ENCODE data around the gene ZFR2. TPM values are rescaled to one million over a fixed set of nuclear protein-coding genes. Genes with fewer than 3 reads are reported as not detected.

ZFR2 gene
- total and polyA plus RNA-seq, 7 experiments from 2014 or later: 0.22 to 5.5 (median 1.7) TPM

- ChIA-PET POLR2A (no interaction called here), CTCF (no interaction called here)
- no peak overlapping the region for H3K4me3 Mint-ChIP-seq
These were observed 42.7 kb downstream of the ZFR2 start for GRCh38 chr19:3826163-3826562.

GRCh38 chr19:3825286-3825956, 43.4 kb downstream of the ZFR2 start:
- intact Hi-C loops (cut with micrococcal nuclease): no loop called here
- Histone ChIP-seq H3K9me3 (ENCODE audit: control insufficient read depth in 2 of 3, low read length in 3 of 3) (no peaks in the 10 kb centered on the region), H3K36me3 (ENCODE audit: control insufficient read depth in 2 of 3, insufficient read depth in 3 of 3, low read length in 3 of 3) (no peaks in the 10 kb centered on the region), H3K27me3 (ENCODE audit: control insufficient read depth in 2 of 2, insufficient read depth in 2 of 2, low read length in 2 of 2) (no peaks in the 10 kb centered on the region), H3K4me3 (ENCODE audit: low read length) (no peak overlapping the region), H3K27ac (ENCODE audit: low read depth, low read length) (no peak overlapping the region), H3K4me1 (ENCODE audit: control insufficient read depth in 2 of 2, insufficient read depth in 2 of 2, low read length in 2 of 2) (no peaks in the 10 kb centered on the region)
- H3K36me3 Mint-ChIP-seq: no peaks in the 10 kb centered on the region
- ATAC-seq (no peak), DNase-seq (no peak)
- no peak overlapping the region for H3K27ac Mint-ChIP-seq
- ChIA-PET CTCF (no interaction called here), POLR2A (no interaction called here)
- no peaks in the 10 kb centered on the region for H3K27me3 Mint-ChIP-seq
- H3K4me1 Mint-ChIP-seq: peaks cover 0 to 15% (median 8%) of the 10 kb centered on the region in 7 donors
- no peak overlapping the region for H3K4me3 Mint-ChIP-seq
- H3K9me3 Mint-ChIP-seq: peaks cover 0 to 4% (median 0%) of the 10 kb centered on the region in 11 donors

More at GRCh38 chr19:3826163-3826562, 42.7 kb downstream of the ZFR2 start:
- peaks cover 0 to 11% (median 7%) of the 10 kb centered on the region in 7 donors for H3K4me1 Mint-ChIP-seq
- Histone ChIP-seq H3K4me3 (ENCODE audit: low read length) (no peak overlapping the region), H3K4me1 (ENCODE audit: control insufficient read depth in 2 of 2, insufficient read depth in 2 of 2, low read length in 2 of 2) (no peaks in the 10 kb centered on the region), H3K27me3 (ENCODE audit: control insufficient read depth in 2 of 2, insufficient read depth in 2 of 2, low read length in 2 of 2) (no peaks in the 10 kb centered on the region), H3K27ac (ENCODE audit: low read depth, low read length) (no peak overlapping the region), H3K9me3 (ENCODE audit: control insufficient read depth in 2 of 3, low read length in 3 of 3) (no peaks in the 10 kb centered on the region), H3K36me3 (ENCODE audit: control insufficient read depth in 2 of 3, insufficient read depth in 3 of 3, low read length in 3 of 3) (no peaks in the 10 kb centered on the region)
- no peaks in the 10 kb centered on the region for H3K36me3 Mint-ChIP-seq
- DNase-seq: no peak
- peaks cover 0 to 4% (median 0%) of the 10 kb centered on the region in 11 donors for H3K9me3 Mint-ChIP-seq
- H3K27me3 Mint-ChIP-seq: no peaks in the 10 kb centered on the region
- no peak overlapping the region for H3K27ac Mint-ChIP-seq
- ATAC-seq: no peak
- intact Hi-C loops (cut with micrococcal nuclease): no loop called here

- no peak overlapping the region for H3K4me3 ChIP-seq (ENCODE audit: low read length)
- CTCF ChIA-PET: interaction anchor here (1.6 to 2.0 kb wide), 3 partner anchors 59 to 116 kb away, joined by 3 to 20 read pairs (median 4); partner anchors contain the start of genes APBA3 and MRPL54
- POLR2A ChIA-PET: interaction anchor here (2.5 to 2.8 kb wide), 2 partner anchors 11 to 61 kb away, joined by 14 to 43 read pairs; partner anchors contain the start of genes APBA3 and MRPL54
- ATAC-seq: no peak
- H3K9me3 ChIP-seq (ENCODE audit: control insufficient read depth in 2 of 3, low read length in 3 of 3): no peaks in the 10 kb centered on the region
- Mint-ChIP-seq H3K4me1 (peaks cover 0 to 24% (median 10%) of the 10 kb centered on the region in 7 donors), H3K4me3 (no peak overlapping the region), H3K36me3 (no peaks in the 10 kb centered on the region), H3K27me3 (no peaks in the 10 kb centered on the region), H3K9me3 (peaks cover 0 to 4% (median 0%) of the 10 kb centered on the region in 11 donors), H3K27ac (no peak overlapping the region)
- peaks cover 0 to 9% of the 10 kb centered on the region in 2 donors for H3K4me1 ChIP-seq (ENCODE audit: control insufficient read depth in 2 of 2, insufficient read depth in 2 of 2, low read length in 2 of 2)
- H3K27ac ChIP-seq (ENCODE audit: low read depth, low read length): no peak overlapping the region
- no peaks in the 10 kb centered on the region for H3K27me3 ChIP-seq (ENCODE audit: control insufficient read depth in 2 of 2, insufficient read depth in 2 of 2, low read length in 2 of 2)
- no peaks in the 10 kb centered on the region for H3K36me3 ChIP-seq (ENCODE audit: control insufficient read depth in 2 of 3, insufficient read depth in 3 of 3, low read length in 3 of 3)
- DNase-seq: no peak
- intact Hi-C loops (cut with micrococcal nuclease): loop anchor here (2.0 to 5.0 kb wide), 4 partner anchors 41 to 121 kb away; partner anchors contain the start of genes PIP5K1C (in 1 of the 2) and TJP3 (in 1 of the 2)
These were observed 45.5 kb downstream of the ZFR2 start for GRCh38 chr19:3823350-3823713.

GRCh38 chr19:3822683-3823349, 46.0 kb downstream of the ZFR2 start:
- Histone ChIP-seq H3K36me3 (ENCODE audit: control insufficient read depth in 2 of 3, insufficient read depth in 3 of 3, low read length in 3 of 3) (no peaks in the 10 kb centered on the region), H3K9me3 (ENCODE audit: control insufficient read depth in 2 of 3, low read length in 3 of 3) (no peaks in the 10 kb centered on the region), H3K27ac (ENCODE audit: low read depth, low read length) (no peak overlapping the region), H3K4me1 (ENCODE audit: control insufficient read depth in 2 of 2, insufficient read depth in 2 of 2, low read length in 2 of 2) (peaks cover 0 to 13% of the 10 kb centered on the region in 2 donors), H3K27me3 (ENCODE audit: control insufficient read depth in 2 of 2, insufficient read depth in 2 of 2, low read length in 2 of 2) (no peaks in the 10 kb centered on the region), H3K4me3 (ENCODE audit: low read length) (no peak overlapping the region)
- Mint-ChIP-seq H3K27me3 (no peaks in the 10 kb centered on the region), H3K36me3 (no peaks in the 10 kb centered on the region), H3K4me1 (peaks cover 0 to 29% (median 16%) of the 10 kb centered on the region in 7 donors), H3K4me3 (no peak overlapping the region), H3K27ac (no peak overlapping the region), H3K9me3 (peaks cover 0 to 4% (median 0%) of the 10 kb centered on the region in 11 donors)
- DNase-seq: no peak
- POLR2A ChIA-PET: interaction anchor here (0.9 to 2.8 kb wide), 4 partner anchors 10 to 101 kb away, joined by 3 to 43 read pairs (median 10); partner anchors contain the start of genes APBA3 and MRPL54
- CTCF ChIA-PET: interaction anchor here (0.6 to 2.0 kb wide), 9 partner anchors 10 to 116 kb away, joined by 3 to 20 read pairs (median 4); partner anchors contain the start of genes APBA3 and MRPL54
- ATAC-seq: no peak
- intact Hi-C loops (cut with micrococcal nuclease): loop anchor here (1.0 to 5.0 kb wide), 10 partner anchors 11 to 157 kb away; partner anchors contain the start of genes APBA3 (in 1 of the 2), MRPL54 (in 1 of the 2), PIP5K1C (in 1 of the 2) and TJP3 (in 1 of the 2)

GRCh38 chr19:3821857-3822364, 46.9 kb downstream of the ZFR2 start:
- ChIA-PET CTCF (interaction anchor here (0.5 to 2.0 kb wide), 14 partner anchors 9 to 1838 kb away, joined by 3 to 20 read pairs (median 4); partner anchors contain the start of genes APBA3 and MRPL54), POLR2A (interaction anchor here (0.7 to 2.8 kb wide), 5 partner anchors 9 to 100 kb away, joined by 3 to 43 read pairs (median 5); partner anchors contain the start of genes APBA3 and MRPL54)
- peak; percentile 99 for ATAC-seq

GRCh38 chr19:3821156-3821555, 47.7 kb downstream of the ZFR2 start:
- intact Hi-C loops (cut with micrococcal nuclease): loop anchor here (5.0 kb wide), 3 partner anchors 39 to 119 kb away; partner anchors contain the start of genes PIP5K1C (in 1 of the 2) and TJP3 (in 1 of the 2)
- ATAC-seq (no peak), DNase-seq (no peak)
- H3K27ac Mint-ChIP-seq: no peak overlapping the region
- H3K4me1 Mint-ChIP-seq: peaks cover 0 to 34% (median 18%) of the 10 kb centered on the region in 7 donors
- H3K9me3 Mint-ChIP-seq: peaks cover 0 to 4% (median 0%) of the 10 kb centered on the region in 11 donors
- H3K4me3 Mint-ChIP-seq: no peak overlapping the region
- Histone ChIP-seq H3K27me3 (ENCODE audit: control insufficient read depth in 2 of 2, insufficient read depth in 2 of 2, low read length in 2 of 2) (no peaks in the 10 kb centered on the region), H3K36me3 (ENCODE audit: control insufficient read depth in 2 of 3, insufficient read depth in 3 of 3, low read length in 3 of 3) (no peaks in the 10 kb centered on the region), H3K9me3 (ENCODE audit: control insufficient read depth in 2 of 3, low read length in 3 of 3) (no peaks in the 10 kb centered on the region), H3K27ac (ENCODE audit: low read depth, low read length) (no peak overlapping the region), H3K4me3 (ENCODE audit: low read length) (no peak overlapping the region), H3K4me1 (ENCODE audit: control insufficient read depth in 2 of 2, insufficient read depth in 2 of 2, low read length in 2 of 2) (peaks cover 0 to 13% of the 10 kb centered on the region in 2 donors)
- ChIA-PET POLR2A (interaction anchor here (2.5 to 2.8 kb wide), 2 partner anchors 8 to 59 kb away, joined by 14 to 43 read pairs; partner anchors contain the start of genes APBA3 and MRPL54), CTCF (no interaction called here)
- H3K36me3 Mint-ChIP-seq: no peaks in the 10 kb centered on the region
- H3K27me3 Mint-ChIP-seq: no peaks in the 10 kb centered on the region

More at GRCh38 chr19:3821857-3822364, 46.9 kb downstream of the ZFR2 start:
- intact Hi-C loops (cut with micrococcal nuclease): loop anchor here (1.0 to 5.0 kb wide), 10 partner anchors 10 to 156 kb away; partner anchors contain the start of genes APBA3 (in 1 of the 2), MRPL54 (in 1 of the 2), PIP5K1C (in 1 of the 2) and TJP3 (in 1 of the 2)
- H3K4me3 ChIP-seq (ENCODE audit: low read length): peak overlapping the region; percentile 3
- H3K9me3 ChIP-seq (ENCODE audit: control insufficient read depth in 2 of 3, low read length in 3 of 3): no peaks in the 10 kb centered on the region
- no peaks in the 10 kb centered on the region for H3K27me3 ChIP-seq (ENCODE audit: control insufficient read depth in 2 of 2, insufficient read depth in 2 of 2, low read length in 2 of 2)
- Mint-ChIP-seq H3K9me3 (peaks cover 0 to 4% (median 0%) of the 10 kb centered on the region in 11 donors), H3K27ac (peak overlapping the region in 8 of 9 donors; percentile 20 to 81 (median 57)), H3K27me3 (no peaks in the 10 kb centered on the region), H3K4me1 (peaks cover 0 to 32% (median 18%) of the 10 kb centered on the region in 7 donors), H3K36me3 (no peaks in the 10 kb centered on the region), H3K4me3 (peak overlapping the region in 7 of 10 donors; percentile 31 to 71 (median 66))
- H3K4me1 ChIP-seq (ENCODE audit: control insufficient read depth in 2 of 2, insufficient read depth in 2 of 2, low read length in 2 of 2): peaks cover 0 to 13% of the 10 kb centered on the region in 2 donors
- no peak overlapping the region for H3K27ac ChIP-seq (ENCODE audit: low read depth, low read length)
- peak; percentile 76 to 96 (median 89) for DNase-seq
- no peaks in the 10 kb centered on the region for H3K36me3 ChIP-seq (ENCODE audit: control insufficient read depth in 2 of 3, insufficient read depth in 3 of 3, low read length in 3 of 3)
